GM18505 (cell line): Measurements from ENCODE around the gene HSDL1.
A peak's percentile ranks its signal among the peaks of the same experiment; 100 is the strongest.

Experiments used
- ATAC-seq: cut with Tn5 transposase; IDR thresholded peaks from one replicate; pipeline ENCODE4 v1.9.1; 2021; ENCODE audit not compliant: unreplicated experiment
- POLR2A ChIP-seq: IDR thresholded peaks from 4 replicates; pipeline ENCODE4 v1.6.1; 2011; ENCODE audit warnings: borderline replicate concordance; ENCODE audit not compliant: insufficient read depth, insufficient read length; ENCODE audit errors: extremely low read depth

Gene HSDL1

DNA sequence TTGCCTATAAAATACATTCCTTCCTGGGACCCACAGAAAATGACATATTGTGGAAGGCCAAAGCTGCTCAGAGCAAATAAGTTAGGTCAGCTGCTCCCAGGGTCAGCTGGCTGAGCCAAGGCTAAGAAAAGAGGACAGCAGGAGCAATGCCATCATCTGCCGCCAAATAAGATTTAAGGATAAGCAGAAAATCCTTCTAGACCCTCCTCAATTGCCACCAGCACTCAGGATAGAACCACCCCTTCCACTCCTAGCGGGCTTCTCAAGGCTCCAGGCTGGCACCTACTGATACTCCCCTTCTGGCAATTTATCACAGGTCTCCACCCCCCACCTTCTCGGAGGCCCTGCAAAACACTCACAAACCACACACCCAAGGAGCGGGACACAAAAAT is 51.1 kb downstream of the HSDL1 start:
- TF ChIP-seq POLR2A, result no peak
- no peak for ATAC-seq

GRCh38 chr16:84093120-84093878 is 51.7 kb downstream of the HSDL1 start:
- no peak for ATAC-seq
- no peak for TF ChIP-seq POLR2A

DNA sequence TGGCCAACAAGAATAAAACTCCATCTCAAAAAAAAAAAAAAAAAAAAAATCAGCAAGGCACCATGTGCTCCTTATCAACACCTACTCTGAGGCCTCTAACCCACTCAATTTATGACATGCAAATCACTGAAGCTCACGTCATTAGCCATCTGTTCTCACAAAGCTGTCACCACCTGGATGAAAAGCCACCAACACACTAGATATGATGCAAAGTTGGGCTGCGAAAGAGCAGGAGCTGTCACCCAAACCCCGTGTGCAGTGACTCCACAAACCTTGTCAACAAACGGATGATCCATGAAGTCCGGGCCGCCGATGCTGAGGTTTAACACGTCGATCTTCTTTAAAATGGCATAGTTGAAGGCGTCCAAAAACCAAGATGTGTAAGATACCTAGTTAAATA is 53.5 kb downstream of the HSDL1 start:
- no peak for ATAC-seq
- TF ChIP-seq POLR2A, result no peak

- ATAC-seq, result no peak
These were observed 54.8 kb downstream of the HSDL1 start for GRCh38 chr16:84090211-84090610.

DNA sequence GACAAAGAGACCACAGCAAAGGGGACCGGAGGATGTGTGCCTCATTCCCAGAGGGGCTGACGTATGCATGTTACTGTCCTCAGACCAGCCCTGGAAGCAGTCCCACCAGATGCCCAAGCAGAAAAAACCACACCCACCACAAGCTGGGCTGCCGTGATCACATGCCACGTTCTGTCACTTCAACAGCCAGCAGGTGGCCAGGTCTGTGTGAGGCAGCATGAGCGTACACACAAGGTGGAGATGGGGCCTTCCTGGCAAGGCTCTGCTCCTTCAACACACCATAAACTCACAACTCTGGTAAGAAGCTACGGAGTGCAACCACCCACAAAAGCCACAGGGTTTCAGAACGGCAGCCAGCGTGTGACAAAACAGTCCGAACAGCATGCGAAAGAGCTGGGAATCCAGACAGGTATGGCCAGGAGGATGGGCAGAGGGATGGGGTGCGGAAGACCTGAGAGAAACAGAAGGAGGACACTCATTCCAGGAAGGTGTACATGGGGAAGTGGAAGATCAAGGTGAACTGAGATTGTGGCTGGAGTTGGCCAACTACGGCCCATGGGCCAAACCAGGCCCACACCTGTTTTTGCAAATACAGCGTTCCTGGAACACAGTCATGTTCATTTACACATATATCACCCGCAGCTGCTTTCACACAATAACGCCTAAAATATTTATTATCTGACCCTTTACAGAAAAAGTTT is 56.1 kb downstream of the HSDL1 start:
- peak; percentile 77 for ATAC-seq
- no peak for TF ChIP-seq POLR2A

More at GRCh38 chr16:84090211-84090610, 54.8 kb downstream of the HSDL1 start:
- TF ChIP-seq POLR2A, result no peak

GRCh38 chr16:84087466-84088151 is 57.4 kb downstream of the HSDL1 start:
- no peak for ATAC-seq
- no peak for TF ChIP-seq POLR2A

- no peak for TF ChIP-seq POLR2A
- no peak for ATAC-seq
These were observed 58.0 kb downstream of the HSDL1 start for GRCh38 chr16:84087001-84087400.

DNA sequence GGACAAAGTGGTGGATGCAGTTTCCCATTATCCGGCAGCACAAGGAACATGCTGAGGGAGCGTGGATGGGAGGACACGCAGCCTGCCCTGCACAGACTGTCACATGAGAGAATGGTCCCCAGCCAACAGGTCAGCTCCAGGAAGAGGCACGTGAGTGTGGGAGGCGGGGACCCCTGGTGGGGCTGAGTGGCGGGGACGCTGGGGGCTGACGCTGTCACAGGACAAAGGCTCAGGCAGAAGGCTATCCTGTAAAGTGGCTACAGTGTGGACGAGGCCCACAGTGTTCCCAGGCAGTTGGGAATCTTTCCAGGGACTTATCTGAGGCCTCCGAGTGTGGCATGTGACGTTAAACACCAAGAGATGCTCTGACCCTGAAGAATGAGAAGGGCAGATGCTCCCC is 58.6 kb downstream of the HSDL1 start:
- ATAC-seq, result no peak
- no peak for TF ChIP-seq POLR2A

DNA sequence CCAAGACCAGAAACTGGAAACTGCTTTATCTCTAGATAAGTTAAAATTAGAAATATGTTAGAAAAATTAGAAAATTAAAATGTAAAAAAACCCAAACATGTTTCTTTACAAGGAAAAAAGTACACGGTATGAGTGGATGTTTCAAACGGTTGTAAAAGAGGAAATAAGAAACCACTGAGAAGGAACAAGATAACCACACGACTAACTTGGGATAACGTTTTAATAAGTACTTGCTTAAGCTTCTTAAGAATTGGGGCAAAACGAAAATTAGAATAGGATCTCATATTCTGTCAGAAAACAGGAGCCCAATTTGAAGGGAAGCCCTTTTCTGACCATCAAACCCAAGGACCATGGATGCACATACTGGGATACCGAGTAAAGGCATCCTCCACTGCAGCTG is 59.2 kb downstream of the HSDL1 start:
- no peak for TF ChIP-seq POLR2A
- no peak for ATAC-seq

- no peak for TF ChIP-seq POLR2A
- ATAC-seq, result no peak
These were observed 59.7 kb downstream of the HSDL1 start for GRCh38 chr16:84085271-84085667.

GRCh38 chr16:84084570-84085270 is 60.3 kb downstream of the HSDL1 start:
- no peak for ATAC-seq
- no peak for TF ChIP-seq POLR2A

DNA sequence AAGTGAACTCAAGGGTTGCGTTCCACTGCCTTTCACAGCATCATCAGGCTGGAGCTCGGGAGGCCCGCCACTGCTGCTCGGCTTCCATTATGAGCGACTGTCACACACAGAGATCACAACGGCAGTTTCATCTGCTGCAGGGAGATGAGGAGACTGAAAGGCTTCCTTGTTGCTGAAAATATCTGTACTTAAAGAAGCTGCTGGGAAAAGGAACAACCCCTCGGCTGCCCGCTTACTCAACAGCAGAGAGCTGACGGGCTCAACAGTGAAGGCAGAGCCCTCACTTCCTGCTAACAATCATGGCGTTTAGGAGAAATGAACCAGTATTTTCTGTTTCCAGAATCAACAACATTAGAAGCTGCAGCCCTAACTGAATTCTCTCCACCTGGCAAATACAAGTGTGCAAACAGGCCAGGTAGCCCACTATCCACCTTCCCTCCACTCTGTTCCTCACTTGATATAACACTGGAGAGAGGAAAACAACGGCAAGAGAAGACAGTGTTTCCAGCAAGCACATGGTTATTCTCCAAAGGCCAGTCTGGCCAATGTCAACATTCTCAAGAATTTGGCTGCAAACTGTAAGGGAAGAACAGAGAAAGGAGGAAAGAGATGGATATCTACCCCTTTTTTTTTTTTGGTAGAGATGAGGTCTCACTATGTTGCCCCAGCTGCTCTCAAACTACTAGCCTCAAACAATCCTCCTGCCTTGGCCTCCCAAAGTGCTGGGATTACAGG is 62.0 kb downstream of the HSDL1 start:
- no peak for TF ChIP-seq POLR2A
- no peak for ATAC-seq
